Measurements from ENCODE around the gene H2BW1. TPM values are rescaled to one million over a fixed set of nuclear protein-coding genes. Genes with fewer than 3 reads are reported as not detected.

H2BW1 gene
- total RNA-seq, result not detected in 2 replicates

GRCh38 chrX:104013606-104014005 is at the start of gene H2BW1:
Gene H2BW1, minus strand, starts transcription at chrX:104013708. Its CDS starts 132 bp downstream, at chrX:104013576.

GRCh38 chrX:104039689-104040505 is 26.4 kb upstream of the H2BW1 start, which contains the start of gene H2BW2:
Gene H2BW2, plus strand, starts transcription at chrX:104039956. Its CDS starts 39 bp downstream, at chrX:104039995.

GRCh38 chrX:103962411-103963278 is 50.9 kb downstream of the H2BW1 start, which contains the start of gene TMSB15B:
Gene TMSB15B, plus strand, starts transcription at chrX:103962627.

Other genes starting within 250 kb of the H2BW1 start
- gene PLP1, start 236.9 kb downstream of the H2BW1 start, total RNA-seq, result 1.9 and 7.6 TPM in 2 replicates
- 0.36 and 2.4 TPM in 2 replicates for gene RAB9B, start 181.5 kb downstream of the H2BW1 start, total RNA-seq
- gene TMSB15B, start 51.1 kb downstream of the H2BW1 start, total RNA-seq, result 5.3 and 12.6 TPM in 2 replicates
- gene H2BW2, start 26.2 kb upstream of the H2BW1 start, total RNA-seq, result not detected in 2 replicates
- 0.49 and 1.4 TPM in 2 replicates for gene TMSB15C, start 62.5 kb upstream of the H2BW1 start, total RNA-seq
- 0.18 TPM in 1 of 2 replicates, not detected in the other for gene ZCCHC18, start 98.8 kb upstream of the H2BW1 start, total RNA-seq
- 4.3 and 4.5 TPM in 2 replicates for gene SLC25A53, start 143.3 kb upstream of the H2BW1 start, total RNA-seq
- gene FAM199X, start 152.7 kb upstream of the H2BW1 start, total RNA-seq, result 11.2 and 11.8 TPM in 2 replicates
- not detected in 2 replicates for gene ESX1, start 241.2 kb upstream of the H2BW1 start, total RNA-seq